ENCODE measurements around the gene SESN1.
A peak's percentile ranks its signal among the peaks of the same experiment; 100 is the strongest.

The SESN1 gene

DNA sequence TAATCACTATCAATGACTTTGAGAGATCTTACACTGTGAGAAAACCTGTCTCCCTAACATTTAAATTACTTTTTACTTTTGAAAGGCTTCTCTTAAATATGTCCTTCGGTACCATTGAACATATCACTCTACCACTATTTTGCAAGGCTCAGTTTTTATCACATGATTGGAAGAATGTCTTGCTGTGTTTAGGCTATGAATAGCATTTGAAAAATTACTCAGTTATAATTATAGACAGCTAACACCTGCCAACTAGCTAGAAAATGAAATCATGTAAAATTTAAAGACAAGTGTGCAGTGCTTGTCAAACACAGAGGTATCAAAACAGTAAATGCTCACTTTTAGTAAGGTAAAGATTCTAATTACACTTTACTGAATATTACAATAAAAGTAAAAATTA, 11.0 kb downstream of the SESN1 start:
- TF ChIP-seq POLR2A (IDR thresholded peaks at IDR 0.05; ENCODE audit: low read depth, low read length) = no peak
- FAIRE-seq (no peak), DNase-seq (ENCODE audit: insufficient read length, low spot score) (no peak)

- TF ChIP-seq POLR2A (IDR thresholded peaks at IDR 0.05; ENCODE audit: low read depth, low read length) = no peak
- DNase-seq (ENCODE audit: insufficient read length, low spot score) (no peak), FAIRE-seq (no peak)
Measured at GRCh38 chr6:109082188-109082577, 12.5 kb downstream of the SESN1 start.

GRCh38 chr6:109081516-109082187, 13.0 kb downstream of the SESN1 start:
- no peak for TF ChIP-seq POLR2A (IDR thresholded peaks at IDR 0.05; ENCODE audit: low read depth, low read length)
- FAIRE-seq (no peak), DNase-seq (ENCODE audit: insufficient read length, low spot score) (no peak)

DNA sequence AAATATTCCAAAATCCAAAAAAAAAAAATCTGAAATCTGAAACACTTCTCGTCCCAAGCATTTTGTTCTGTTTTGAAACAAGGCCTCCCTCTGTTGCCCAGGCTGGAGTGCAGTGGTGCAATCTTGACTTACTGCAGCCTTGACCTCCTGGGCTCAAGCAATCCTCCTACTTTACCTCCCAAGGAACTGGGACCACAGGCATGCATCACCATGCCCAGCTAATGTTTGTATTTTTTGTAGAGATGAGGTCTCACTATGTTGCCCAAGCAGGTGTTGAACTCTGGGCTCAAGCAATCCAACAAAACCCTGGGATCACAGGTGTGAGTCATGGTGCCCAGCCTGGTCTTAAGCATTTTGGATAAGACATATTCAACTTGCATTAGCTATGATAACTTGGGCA, 13.6 kb downstream of the SESN1 start:
- DNase-seq (ENCODE audit: insufficient read length, low spot score) (no peak), FAIRE-seq (no peak)
- TF ChIP-seq POLR2A (IDR thresholded peaks at IDR 0.05; ENCODE audit: low read depth, low read length) = no peak

- DNase-seq (ENCODE audit: insufficient read length, low spot score) (no peak), FAIRE-seq (no peak)
Measured at GRCh38 chr6:109079981-109080380, 14.7 kb downstream of the SESN1 start.

GRCh38 chr6:109076377-109076776, 18.3 kb downstream of the SESN1 start:
- FAIRE-seq = no peak
- TF ChIP-seq POLR2A (IDR thresholded peaks at IDR 0.05; ENCODE audit: low read depth, low read length) = no peak

More at GRCh38 chr6:109079981-109080380, 14.7 kb downstream of the SESN1 start:
- no peak for TF ChIP-seq POLR2A (IDR thresholded peaks at IDR 0.05; ENCODE audit: low read depth, low read length)

DNA sequence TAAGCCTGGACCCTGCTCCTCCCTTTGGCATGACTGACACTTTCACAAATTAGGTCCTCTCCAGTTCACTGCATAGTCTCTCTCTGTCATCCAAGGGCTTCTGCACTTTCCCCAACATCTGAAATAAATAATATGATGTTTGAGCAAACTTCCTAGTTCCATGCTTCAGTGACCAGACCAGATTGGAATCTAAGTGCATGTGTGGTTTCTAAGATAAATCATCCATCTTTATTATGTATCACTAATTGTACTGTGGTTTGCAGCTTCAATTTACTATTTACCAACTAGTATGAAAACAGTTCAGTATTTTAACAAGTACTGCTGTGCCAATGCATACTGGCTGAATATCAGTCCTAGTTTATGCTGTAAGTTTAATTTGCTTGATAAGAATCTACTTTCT, 18.7 kb downstream of the SESN1 start:
- no peak for FAIRE-seq
- no peak for TF ChIP-seq POLR2A (IDR thresholded peaks at IDR 0.05; ENCODE audit: low read depth, low read length)
- DNase-seq (ENCODE audit: insufficient read length, low spot score) = no peak

More at GRCh38 chr6:109076377-109076776, 18.3 kb downstream of the SESN1 start:
- no peak for DNase-seq (ENCODE audit: insufficient read length, low spot score)

DNA sequence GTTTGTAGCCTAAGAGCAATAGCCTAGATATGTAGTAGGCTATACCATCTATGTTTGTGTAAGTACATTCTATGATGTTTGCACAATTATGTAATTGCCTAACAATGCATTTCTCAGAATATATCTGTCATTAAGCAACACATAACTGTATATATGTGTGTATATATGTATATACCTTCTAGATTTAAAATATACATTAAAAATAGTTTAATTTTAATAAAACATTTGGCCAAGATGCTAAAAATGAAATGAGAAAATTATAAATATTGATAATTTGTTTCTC, 20.6 kb downstream of the SESN1 start:
- TF ChIP-seq POLR2A (IDR thresholded peaks at IDR 0.05; ENCODE audit: low read depth, low read length) = no peak
- FAIRE-seq = no peak
- DNase-seq (ENCODE audit: insufficient read length, low spot score) = no peak

DNA sequence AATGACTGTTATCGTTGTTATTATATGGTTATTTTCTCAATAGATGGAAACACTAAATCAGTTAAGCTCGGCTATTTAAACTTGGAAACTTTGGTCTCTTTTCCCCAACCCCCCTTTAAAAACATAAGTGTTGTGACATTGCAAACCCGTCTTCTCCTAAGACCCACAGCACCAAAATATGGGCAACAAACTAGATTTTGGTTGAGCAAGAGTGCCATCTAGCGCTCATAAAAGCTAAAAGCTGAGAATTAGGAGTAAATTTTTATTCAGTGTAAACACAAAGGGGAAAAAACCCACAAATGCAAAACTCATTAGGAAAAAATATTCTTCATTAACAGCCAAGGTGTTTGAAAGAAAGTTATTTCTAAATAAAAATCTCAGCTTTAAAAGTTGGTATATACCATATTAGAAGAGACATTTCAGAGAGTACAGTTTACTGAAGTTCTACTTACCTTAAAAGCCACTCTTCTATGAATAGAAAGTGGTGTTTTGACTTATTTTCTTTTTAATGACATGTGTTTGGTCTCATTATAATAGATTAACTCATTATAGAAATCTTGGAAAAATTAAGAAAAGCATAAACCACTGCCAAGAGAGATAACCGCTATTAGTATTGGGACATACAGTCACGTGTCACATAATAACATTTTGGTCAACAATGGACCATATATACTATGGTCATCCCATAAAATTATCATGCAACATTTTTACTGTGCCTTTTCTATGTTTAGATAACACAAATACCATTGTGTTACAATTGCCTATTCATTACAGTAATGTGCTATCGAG, 21.1 kb downstream of the SESN1 start:
- DNase-seq (ENCODE audit: insufficient read length, low spot score) (no peak), FAIRE-seq (peak; percentile 41)
- TF ChIP-seq POLR2A (IDR thresholded peaks at IDR 0.05; ENCODE audit: low read depth, low read length) = no peak

GRCh38 chr6:109071125-109071917, 23.3 kb downstream of the SESN1 start:
- DNase-seq (ENCODE audit: insufficient read length, low spot score) (no peak), FAIRE-seq (no peak)
- TF ChIP-seq POLR2A (IDR thresholded peaks at IDR 0.05; ENCODE audit: low read depth, low read length) = no peak

DNA sequence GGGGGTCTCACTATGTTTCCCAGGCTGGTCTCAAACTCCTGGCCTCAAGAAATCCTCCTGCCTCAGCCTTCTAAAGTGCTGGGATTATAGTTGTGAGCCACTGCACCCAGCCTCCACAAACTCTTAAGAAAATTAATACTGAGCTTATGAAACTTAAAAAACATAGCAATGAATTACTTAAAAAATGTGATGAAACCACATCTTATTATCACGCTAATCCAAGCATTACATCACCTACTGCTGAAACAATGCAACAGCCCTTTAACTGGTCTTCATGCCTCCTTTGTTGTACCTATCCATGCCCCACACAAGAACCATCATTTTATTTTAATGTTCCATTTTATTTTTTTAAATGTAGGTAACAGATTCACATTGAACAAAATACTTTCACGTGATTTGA, 24.9 kb downstream of the SESN1 start:
- TF ChIP-seq POLR2A (IDR thresholded peaks at IDR 0.05; ENCODE audit: low read depth, low read length) = no peak
- DNase-seq (ENCODE audit: insufficient read length, low spot score) (no peak), FAIRE-seq (no peak)

GRCh38 chr6:109062767-109063352, 31.8 kb downstream of the SESN1 start:
- FAIRE-seq = no peak

DNA sequence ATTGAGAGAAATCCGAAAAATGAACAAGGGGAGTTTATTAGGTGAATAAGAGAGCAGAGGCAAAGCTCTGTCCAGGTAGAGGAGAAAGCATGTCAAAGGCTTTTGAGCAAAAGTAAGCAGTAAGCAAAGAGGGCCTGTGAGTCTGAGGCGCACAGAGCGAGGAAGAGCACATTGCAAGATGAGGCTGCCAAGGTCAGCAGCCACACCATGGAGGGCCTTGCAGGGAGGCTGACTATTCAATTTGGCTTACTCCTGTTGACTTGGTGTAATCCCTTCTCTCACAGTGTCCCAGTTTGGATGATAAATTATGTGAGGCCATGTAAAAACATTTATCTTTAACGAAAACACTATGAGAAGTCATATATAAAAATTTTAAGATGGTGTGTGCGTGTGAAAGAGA, 32.4 kb downstream of the SESN1 start:
- TF ChIP-seq POLR2A (IDR thresholded peaks at IDR 0.05; ENCODE audit: low read depth, low read length) = no peak
- no peak for DNase-seq (ENCODE audit: insufficient read length, low spot score)
- FAIRE-seq = no peak

More at GRCh38 chr6:109062767-109063352, 31.8 kb downstream of the SESN1 start:
- no peak for DNase-seq (ENCODE audit: insufficient read length, low spot score)
- TF ChIP-seq POLR2A (IDR thresholded peaks at IDR 0.05; ENCODE audit: low read depth, low read length) = no peak

GRCh38 chr6:109060571-109060970, 34.1 kb downstream of the SESN1 start:
- FAIRE-seq = no peak
- no peak for TF ChIP-seq POLR2A (IDR thresholded peaks at IDR 0.05; ENCODE audit: low read depth, low read length)
- no peak for DNase-seq (ENCODE audit: insufficient read length, low spot score)

All from H54 (cell line).